Testis (tissue), 3 donors: Measurements from ENCODE around the gene CD300LG. TPM values are rescaled to one million over a fixed set of nuclear protein-coding genes. Genes with fewer than 3 reads are reported as not detected.
"Not testable (repeated sequence)": the region's sequence is repeated elsewhere in the genome, so short reads cannot be mapped to it uniquely, and the experiment has no call there.

Source experiments
- DNase-seq: peaks from one replicate; pipeline ENCODE4 v3.0.0-alpha.2; 2019
- H3K27ac ChIP-seq, 2 donors: fragments of 200-600 bp; sonication (generic); one replicate each; pipeline ENCODE4 v1.5.1; 2019
- H3K27me3 ChIP-seq: fragments of 200-600 bp; sonication (generic); one replicate; pipeline ENCODE4 v1.5.1; 2019
- H3K36me3 ChIP-seq: fragments of 200-600 bp; sonication (generic); one replicate; pipeline ENCODE4 v1.5.1; 2017; ENCODE audit warnings: low read depth; ENCODE audit errors: missing control alignments
- H3K4me1 ChIP-seq: fragments of 200-600 bp; sonication (generic); one replicate; pipeline ENCODE4 v1.5.1; 2019
- H3K4me3 ChIP-seq, 2 donors: fragments of 200-600 bp; sonication (generic); one replicate each; pipeline ENCODE4 v1.5.1; 2017 to 2019
- H3K9me3 ChIP-seq: fragments of 200-600 bp; sonication (generic); one replicate; pipeline ENCODE4 v1.5.1; 2017
- CTCF ChIP-seq, 3 experiments: fragments of 450-650 bp in 2 of 3; fragments of 200-600 bp in 1 of 3; sonication (generic) in 1 of 3; IDR thresholded peaks; one replicate each; pipeline ENCODE4 v1.5.1; 2016 to 2019; ENCODE audit warnings: antibody characterized with exemption in 3 of 3, mild to moderate bottlenecking in 2 of 3, moderate library complexity in 1 of 3
- POLR2A ChIP-seq: fragments of 450-650 bp; IDR thresholded peaks from one replicate; pipeline ENCODE4 v1.6.1; 2017; ENCODE audit warnings: antibody characterized with exemption, mild to moderate bottlenecking, moderate library complexity
- WGBS, 2 donors: methylation state at CpG; one replicate each; pipeline ENCODE4 v1.1.5; 2018; 5-methylcytosine and 5-hydroxymethylcytosine counted together
- intact Hi-C: fragments of 100-400 bp; cut with DNase I; formaldehyde crosslinking; loops from one replicate; pipeline ENCODE4 v1.15.1; 2023; ENCODE audit warnings: low total_unique reads
- polyA plus RNA-seq: library from polyadenylated mRNA; stranded (reverse); fragments of 350-450 nt; fragmentation: Illumina TruSeq; extraction: RNeasy Lipid Tissue Mini Kit (QIAGEN cat#74804); gene quantifications from one replicate; pipeline ENCODE4 v1.2.3, GENCODE V29; 2014; ENCODE audit warnings: low read depth, low replicate concordance; ENCODE audit not compliant: insufficient read depth
- total RNA-seq, 2 donors: library from RNA; depleted of rRNA; stranded (reverse); fragments of >200 nt; gene quantifications; one replicate each; pipeline ENCODE4 v1.2.3, GENCODE V29; 2016

The CD300LG gene
- total and polyA plus RNA-seq, 3 donors from 2014 or later = 48.4 to 53.9 (median 49.2) TPM

DNA sequence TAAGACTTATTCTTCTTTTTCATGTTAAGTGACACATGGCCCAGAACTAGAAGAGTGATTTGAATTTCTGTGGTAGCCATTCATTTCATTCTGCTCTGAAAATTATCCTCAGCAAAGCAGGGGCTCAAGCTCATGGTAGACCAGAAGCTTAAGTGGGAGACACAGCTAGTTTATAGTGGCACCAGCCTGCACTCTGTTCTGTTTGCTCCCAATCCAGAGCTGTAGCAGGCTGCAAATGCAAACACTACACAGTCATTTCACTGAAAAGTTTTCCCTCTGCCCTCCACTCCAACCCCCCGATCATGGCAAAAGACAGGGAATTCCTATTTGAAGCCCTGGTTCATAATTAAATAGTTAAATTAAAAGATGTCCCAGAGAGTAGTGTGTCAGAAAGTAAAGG lies 43.3 kb downstream of the CD300LG start:
- Histone ChIP-seq H3K36me3 (no peaks in the 10 kb centered on the region), H3K27ac (no peak overlapping the region), H3K4me3 (no peak overlapping the region), H3K4me1 (no peaks in the 10 kb centered on the region), H3K9me3 (no peaks in the 10 kb centered on the region), H3K27me3 (no peaks in the 10 kb centered on the region)
- 85 to 100% methylated on average over 1 of the region's 1 CpG for WGBS, 2 donors
- TF ChIP-seq CTCF (IDR thresholded peaks at IDR 0.05) (no peak), POLR2A (no peak)
- intact Hi-C loops = no loop called here
- DNase-seq = no peak

GRCh38 chr17:43891851-43892646 lies 45.1 kb downstream of the CD300LG start:
- TF ChIP-seq POLR2A (no peak), CTCF (IDR thresholded peaks at IDR 0.05) (no peak)
- Histone ChIP-seq H3K4me3 (no peak overlapping the region), H3K9me3 (no peaks in the 10 kb centered on the region), H3K27ac (no peak overlapping the region), H3K4me1 (no peaks in the 10 kb centered on the region), H3K36me3 (no peaks in the 10 kb centered on the region), H3K27me3 (no peaks in the 10 kb centered on the region)
- intact Hi-C loops = no loop called here
- DNase-seq = no peak
- WGBS, 2 donors = 87 to 95% methylated on average over 5 of the region's 5 CpGs

DNA sequence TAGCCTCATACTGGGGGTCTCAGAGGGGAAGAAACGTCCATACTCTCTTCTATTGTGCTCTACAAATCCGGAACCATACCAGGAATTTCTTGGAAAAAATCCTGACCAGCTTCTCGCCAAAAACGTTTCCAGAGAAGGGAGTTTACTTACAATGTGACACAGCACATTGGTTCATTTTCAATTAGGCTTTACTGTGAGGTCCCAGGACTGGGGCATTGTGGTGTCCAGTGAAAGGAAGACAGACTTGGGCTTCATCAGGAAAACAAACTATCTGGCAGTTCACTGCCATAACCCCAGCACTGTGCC lies 45.6 kb downstream of the CD300LG start:
- Histone ChIP-seq H3K27me3 (no peaks in the 10 kb centered on the region), H3K4me3 (no peak overlapping the region), H3K9me3 (no peaks in the 10 kb centered on the region), H3K27ac (no peak overlapping the region), H3K4me1 (no peaks in the 10 kb centered on the region), H3K36me3 (no peaks in the 10 kb centered on the region)
- intact Hi-C loops = no loop called here
- no peak for TF ChIP-seq POLR2A
- no peak for TF ChIP-seq CTCF (IDR thresholded peaks at IDR 0.05)
- WGBS, 2 donors = 60 to 71% methylated on average over 4 of the region's 4 CpGs
- DNase-seq = no peak

DNA sequence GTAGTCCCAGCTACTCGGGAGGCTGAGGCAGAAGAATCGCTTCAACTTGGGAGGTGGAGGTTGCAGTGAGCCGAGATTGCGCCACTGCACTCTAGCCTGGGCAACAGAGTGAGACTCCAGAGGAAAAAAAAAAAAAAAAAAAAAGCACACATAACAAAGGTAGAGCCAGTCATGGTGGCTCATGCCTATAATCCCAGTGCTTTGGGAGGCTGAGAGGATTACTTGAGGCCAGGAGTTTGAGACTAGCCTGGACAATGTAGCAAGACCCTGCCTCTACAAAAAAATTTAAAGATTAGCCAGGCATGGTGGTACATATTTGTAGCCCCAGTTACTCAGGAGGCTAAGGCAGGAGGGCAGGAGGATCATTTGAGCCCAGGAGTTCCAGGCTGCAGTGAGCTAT lies 47.5 kb downstream of the CD300LG start:
- H3K9me3 ChIP-seq, DNase-seq, H3K27me3 ChIP-seq, intact Hi-C loops, H3K36me3 ChIP-seq, H3K4me3 ChIP-seq, H3K27ac ChIP-seq, H3K4me1 ChIP-seq: not testable (repeated sequence)
- WGBS, 2 donors = 81 to 84% methylated on average over 4 of the region's 4 CpGs

DNA sequence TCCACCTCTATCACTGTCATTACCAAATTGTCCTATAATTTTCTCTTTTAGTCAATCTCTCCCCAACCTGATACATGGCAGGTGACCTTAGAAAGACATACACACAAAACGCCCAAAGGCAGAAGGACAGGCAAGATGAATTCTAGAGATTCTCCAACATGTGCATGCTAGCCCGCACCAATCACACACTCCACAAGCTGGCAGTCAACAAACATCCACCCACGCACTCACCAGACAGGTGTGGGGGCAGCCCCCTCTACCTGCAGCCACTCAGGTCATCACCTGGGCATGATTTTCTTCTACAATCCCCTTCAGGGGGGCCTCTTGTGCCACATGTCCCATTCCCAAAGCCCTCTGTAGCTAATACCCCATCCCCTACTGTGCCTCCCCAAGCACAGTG lies 50.9 kb downstream of the CD300LG start:
- no peaks in the 10 kb centered on the region for H3K36me3 ChIP-seq
- H3K27ac ChIP-seq = no peak overlapping the region
- H3K27me3 ChIP-seq = no peaks in the 10 kb centered on the region
- no peak for DNase-seq
- no peaks in the 10 kb centered on the region for H3K9me3 ChIP-seq
- WGBS, 2 donors = 90 to 92% methylated on average over 3 of the region's 3 CpGs
- peaks cover 16% of the 10 kb centered on the region for H3K4me1 ChIP-seq
- intact Hi-C loops = no loop called here
- no peak overlapping the region for H3K4me3 ChIP-seq
- TF ChIP-seq POLR2A = no peak

DNA sequence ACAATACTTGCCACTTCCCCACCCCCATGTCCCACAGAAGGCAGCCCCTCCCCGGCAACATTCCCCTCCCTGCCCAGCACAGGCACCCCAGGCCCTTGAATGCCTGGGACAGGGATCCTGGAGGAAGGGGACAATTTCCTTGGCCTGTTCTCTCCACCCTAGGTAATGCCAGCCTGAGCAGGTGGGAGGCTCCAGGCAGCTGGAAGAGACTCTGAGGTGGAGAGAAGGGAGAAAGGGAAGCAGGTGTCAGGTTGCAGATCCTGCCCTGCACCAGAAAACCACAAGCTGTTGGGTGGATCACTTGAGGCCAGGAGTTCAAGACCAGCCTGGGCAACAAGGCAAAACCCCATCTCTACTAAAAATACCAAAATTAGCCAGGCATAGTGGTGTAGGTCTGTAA lies 51.5 kb downstream of the CD300LG start:
- TF ChIP-seq CTCF (IDR thresholded peaks at IDR 0.05) (no peak), POLR2A (no peak)
- no peaks in the 10 kb centered on the region for H3K9me3 ChIP-seq
- DNase-seq = no peak
- no peaks in the 10 kb centered on the region for H3K36me3 ChIP-seq
- H3K4me1 ChIP-seq = peaks cover 16% of the 10 kb centered on the region
- H3K27ac ChIP-seq = no peak overlapping the region
- H3K4me3 ChIP-seq = no peak overlapping the region
- intact Hi-C loops = no loop called here
- no peaks in the 10 kb centered on the region for H3K27me3 ChIP-seq
- 20 to 50% methylated on average over 1 of the region's 1 CpG for WGBS, 2 donors
